Neural cell (in vitro differentiated cells): ENCODE results near the gene ANO1.

Experiments
- EP300 ChIP-seq: fragments of 450-650 bp; conservative IDR thresholded peaks from 2 replicates; pipeline ENCODE4 v1.6.1; 2014; ENCODE audit warnings: antibody characterized with exemption, mild to moderate bottlenecking, moderate library complexity; ENCODE audit not compliant: poor library complexity, severe bottlenecking
- RAD21 ChIP-seq: fragments of 450-650 bp; conservative IDR thresholded peaks from 2 replicates; pipeline ENCODE4 v1.6.1; 2014; ENCODE audit warnings: antibody characterized with exemption, mild to moderate bottlenecking, moderate library complexity
- TF ChIP-seq, protein P1 (sequence below): fragments of 450-650 bp; IDR thresholded peaks from 2 replicates; pipeline ENCODE4 v1.5.1; 2014; ENCODE audit warnings: antibody characterized with exemption, mild to moderate bottlenecking, moderate library complexity; ENCODE audit not compliant: poor library complexity, severe bottlenecking

GRCh38 chr11:70137383-70137782 is 59.3 kb downstream of the ANO1 start:
- TF ChIP-seq RAD21 (no peak), EP300 (no peak)
- TF ChIP-seq, protein P1, sequence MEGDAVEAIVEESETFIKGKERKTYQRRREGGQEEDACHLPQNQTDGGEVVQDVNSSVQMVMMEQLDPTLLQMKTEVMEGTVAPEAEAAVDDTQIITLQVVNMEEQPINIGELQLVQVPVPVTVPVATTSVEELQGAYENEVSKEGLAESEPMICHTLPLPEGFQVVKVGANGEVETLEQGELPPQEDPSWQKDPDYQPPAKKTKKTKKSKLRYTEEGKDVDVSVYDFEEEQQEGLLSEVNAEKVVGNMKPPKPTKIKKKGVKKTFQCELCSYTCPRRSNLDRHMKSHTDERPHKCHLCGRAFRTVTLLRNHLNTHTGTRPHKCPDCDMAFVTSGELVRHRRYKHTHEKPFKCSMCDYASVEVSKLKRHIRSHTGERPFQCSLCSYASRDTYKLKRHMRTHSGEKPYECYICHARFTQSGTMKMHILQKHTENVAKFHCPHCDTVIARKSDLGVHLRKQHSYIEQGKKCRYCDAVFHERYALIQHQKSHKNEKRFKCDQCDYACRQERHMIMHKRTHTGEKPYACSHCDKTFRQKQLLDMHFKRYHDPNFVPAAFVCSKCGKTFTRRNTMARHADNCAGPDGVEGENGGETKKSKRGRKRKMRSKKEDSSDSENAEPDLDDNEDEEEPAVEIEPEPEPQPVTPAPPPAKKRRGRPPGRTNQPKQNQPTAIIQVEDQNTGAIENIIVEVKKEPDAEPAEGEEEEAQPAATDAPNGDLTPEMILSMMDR: no peak
